Ishikawa (cell line): ENCODE results near the gene EFNA5.

Source experiments
- CEBPB ChIP-seq: IDR thresholded peaks from 2 replicates; pipeline ENCODE4 v1.6.1; 2012
- CREB1 ChIP-seq: IDR thresholded peaks from 2 replicates; pipeline ENCODE4 v1.6.1; 2012; ENCODE audit warnings: low read depth
- EGR1 ChIP-seq: IDR thresholded peaks from 2 replicates; pipeline ENCODE4 v1.6.1; 2012
- EP300 ChIP-seq: IDR thresholded peaks from 2 replicates; pipeline ENCODE4 v1.6.1; 2012; ENCODE audit warnings: borderline replicate concordance
- FOXM1 ChIP-seq: IDR thresholded peaks from 2 replicates; pipeline ENCODE4 v1.6.1; 2012; ENCODE audit warnings: low read depth, borderline replicate concordance
- MAX ChIP-seq: IDR thresholded peaks from 2 replicates; pipeline ENCODE4 v1.6.1; 2012
- NFIC ChIP-seq: IDR thresholded peaks from 2 replicates; pipeline ENCODE4 v1.6.1; 2012
- RAD21 ChIP-seq: IDR thresholded peaks from 2 replicates; pipeline ENCODE4 v1.6.1; 2012; ENCODE audit warnings: low read depth
- TAF1 ChIP-seq: IDR thresholded peaks from 2 replicates; pipeline ENCODE4 v1.6.1; 2012; ENCODE audit warnings: low read depth, mild to moderate bottlenecking
- TCF12 ChIP-seq: IDR thresholded peaks from 2 replicates; pipeline ENCODE4 v1.6.1; 2012; ENCODE audit warnings: low read depth
- TEAD4 ChIP-seq: IDR thresholded peaks from 2 replicates; pipeline ENCODE4 v1.6.1; 2012
- USF1 ChIP-seq: IDR thresholded peaks from 2 replicates; pipeline ENCODE4 v1.6.1; 2012
- YY1 ChIP-seq: IDR thresholded peaks from 2 replicates; pipeline ENCODE4 v1.6.1; 2012; ENCODE audit warnings: low read depth
- ZBTB7A ChIP-seq: IDR thresholded peaks from 2 replicates; pipeline ENCODE4 v1.6.1; 2012; ENCODE audit warnings: low read depth
- TF ChIP-seq, protein P1 (sequence below): IDR thresholded peaks from 2 replicates; pipeline ENCODE4 v1.6.1; 2012; ENCODE audit warnings: low read depth, mild to moderate bottlenecking

Gene EFNA5

DNA sequence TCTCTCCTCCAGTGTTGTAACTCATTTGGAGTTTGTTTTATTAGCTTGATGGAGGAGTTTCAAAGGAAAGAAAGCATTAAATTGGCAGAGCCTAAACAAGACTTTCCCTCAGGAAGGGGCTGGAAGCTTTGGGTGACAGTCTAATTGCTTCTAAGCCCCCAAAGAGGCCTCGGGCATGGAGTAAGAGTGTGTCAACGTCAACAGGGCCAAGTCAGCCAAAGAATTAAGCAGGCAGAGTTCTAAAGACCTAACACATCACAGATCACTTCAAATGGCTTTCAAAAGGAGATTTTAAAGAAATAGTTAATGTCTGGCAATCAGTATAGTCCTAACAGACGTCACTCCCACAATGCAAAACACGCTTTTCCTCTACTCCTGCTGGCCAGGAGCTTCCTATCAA is 234.5 kb downstream of the EFNA5 start:
- TF ChIP-seq CREB1 (no peak), TCF12 (no peak), FOXM1 (no peak), TAF1 (no peak), YY1 (no peak), EP300 (no peak), RAD21 (no peak), TEAD4 (no peak), EGR1 (no peak), USF1 (no peak), MAX (no peak), ZBTB7A (no peak), CEBPB (no peak), NFIC (no peak)
- TF ChIP-seq, protein P1, sequence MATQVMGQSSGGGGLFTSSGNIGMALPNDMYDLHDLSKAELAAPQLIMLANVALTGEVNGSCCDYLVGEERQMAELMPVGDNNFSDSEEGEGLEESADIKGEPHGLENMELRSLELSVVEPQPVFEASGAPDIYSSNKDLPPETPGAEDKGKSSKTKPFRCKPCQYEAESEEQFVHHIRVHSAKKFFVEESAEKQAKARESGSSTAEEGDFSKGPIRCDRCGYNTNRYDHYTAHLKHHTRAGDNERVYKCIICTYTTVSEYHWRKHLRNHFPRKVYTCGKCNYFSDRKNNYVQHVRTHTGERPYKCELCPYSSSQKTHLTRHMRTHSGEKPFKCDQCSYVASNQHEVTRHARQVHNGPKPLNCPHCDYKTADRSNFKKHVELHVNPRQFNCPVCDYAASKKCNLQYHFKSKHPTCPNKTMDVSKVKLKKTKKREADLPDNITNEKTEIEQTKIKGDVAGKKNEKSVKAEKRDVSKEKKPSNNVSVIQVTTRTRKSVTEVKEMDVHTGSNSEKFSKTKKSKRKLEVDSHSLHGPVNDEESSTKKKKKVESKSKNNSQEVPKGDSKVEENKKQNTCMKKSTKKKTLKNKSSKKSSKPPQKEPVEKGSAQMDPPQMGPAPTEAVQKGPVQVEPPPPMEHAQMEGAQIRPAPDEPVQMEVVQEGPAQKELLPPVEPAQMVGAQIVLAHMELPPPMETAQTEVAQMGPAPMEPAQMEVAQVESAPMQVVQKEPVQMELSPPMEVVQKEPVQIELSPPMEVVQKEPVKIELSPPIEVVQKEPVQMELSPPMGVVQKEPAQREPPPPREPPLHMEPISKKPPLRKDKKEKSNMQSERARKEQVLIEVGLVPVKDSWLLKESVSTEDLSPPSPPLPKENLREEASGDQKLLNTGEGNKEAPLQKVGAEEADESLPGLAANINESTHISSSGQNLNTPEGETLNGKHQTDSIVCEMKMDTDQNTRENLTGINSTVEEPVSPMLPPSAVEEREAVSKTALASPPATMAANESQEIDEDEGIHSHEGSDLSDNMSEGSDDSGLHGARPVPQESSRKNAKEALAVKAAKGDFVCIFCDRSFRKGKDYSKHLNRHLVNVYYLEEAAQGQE = no peak

- TF ChIP-seq TCF12 (no peak), TEAD4 (no peak), CEBPB (no peak), RAD21 (no peak), FOXM1 (no peak), EP300 (no peak), TAF1 (no peak), EGR1 (no peak), ZBTB7A (no peak)
Observed at GRCh38 chr5:107435061-107435460, 235.7 kb downstream of the EFNA5 start.

DNA sequence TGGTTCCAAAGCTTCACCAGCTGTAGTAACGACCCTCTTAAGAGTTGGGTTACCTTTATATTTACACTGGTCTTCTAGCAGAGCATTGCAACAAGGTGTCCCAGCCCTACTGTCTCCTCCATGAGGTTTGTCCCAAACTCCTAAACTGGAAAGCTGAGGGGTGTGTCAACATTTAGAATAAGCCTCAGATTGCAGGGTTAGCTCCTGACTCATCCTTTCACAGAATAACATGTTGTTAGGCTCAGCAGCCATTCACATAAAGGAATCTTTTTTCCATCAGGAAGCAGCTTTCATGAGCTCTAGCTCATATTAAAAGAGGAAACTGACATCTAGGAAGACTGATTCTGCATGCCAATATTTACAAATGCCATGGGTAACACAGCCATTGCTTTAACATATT is 238.7 kb downstream of the EFNA5 start:
- no peak for TF ChIP-seq TAF1
- TF ChIP-seq TCF12 = no peak
- no peak for TF ChIP-seq EGR1
- no peak for TF ChIP-seq FOXM1
- no peak for TF ChIP-seq MAX

DNA sequence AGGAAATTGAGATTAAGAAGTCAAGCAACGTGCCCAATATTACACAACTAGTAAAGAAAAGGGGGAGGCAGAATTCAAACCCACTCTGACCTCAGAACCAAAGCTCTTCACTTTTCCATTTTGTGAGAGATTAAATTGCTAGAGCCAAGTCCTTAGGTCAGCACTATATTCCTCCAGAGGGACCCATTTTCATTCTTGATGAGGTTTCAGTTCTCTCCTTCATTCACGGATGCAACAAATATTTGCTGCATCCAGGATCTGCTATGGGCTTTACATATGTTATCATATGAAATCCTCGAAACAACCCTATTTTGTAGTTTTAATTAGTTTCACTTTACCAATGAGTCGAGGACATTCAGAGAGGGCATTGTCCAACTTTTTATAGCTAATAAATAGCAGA is 239.2 kb downstream of the EFNA5 start:
- TF ChIP-seq, protein P1 = no peak
- no peak for TF ChIP-seq USF1
- TF ChIP-seq MAX = no peak
- no peak for TF ChIP-seq RAD21
- TF ChIP-seq YY1 = no peak
- TF ChIP-seq EP300 = no peak
- TF ChIP-seq EGR1 = no peak
- TF ChIP-seq FOXM1 = no peak
- no peak for TF ChIP-seq CEBPB
- no peak for TF ChIP-seq TAF1
- no peak for TF ChIP-seq TCF12
- TF ChIP-seq NFIC = no peak
- no peak for TF ChIP-seq TEAD4
- no peak for TF ChIP-seq ZBTB7A
- TF ChIP-seq CREB1 = no peak

- no peak for TF ChIP-seq CREB1
- no peak for TF ChIP-seq USF1
- no peak for TF ChIP-seq EGR1
- TF ChIP-seq YY1 = no peak
- TF ChIP-seq EP300 = no peak
- no peak for TF ChIP-seq MAX
- TF ChIP-seq ZBTB7A = no peak
- TF ChIP-seq RAD21 = no peak
- no peak for TF ChIP-seq CEBPB
- TF ChIP-seq TCF12 = no peak
- no peak for TF ChIP-seq TEAD4
- TF ChIP-seq, protein P1 = no peak
- no peak for TF ChIP-seq NFIC
- no peak for TF ChIP-seq FOXM1
- TF ChIP-seq TAF1 = no peak
Observed at GRCh38 chr5:107430071-107430625, 240.6 kb downstream of the EFNA5 start.
